GM23338 (cell line): ENCODE data around the gene ZNF583. TPM values are rescaled to one million over a fixed set of nuclear protein-coding genes. Genes with fewer than 3 reads are reported as not detected.

Experiments
- ATAC-seq: fragments of 200-7000 bp; cut with Tn5 transposase; 3 replicates; pipeline ENCODE4 v1.9.1; 2020
- DNase-seq: peaks from one replicate; pipeline ENCODE4 v3.0.0-alpha.2; 2015; ENCODE audit warnings: low spot score
- H2AFZ ChIP-seq: fragments of 200-600 bp; sonication (generic); 2 replicates; pipeline ENCODE4 v1.8.0; 2016; ENCODE audit warnings: antibody characterized with exemption, mild to moderate bottlenecking, moderate library complexity
- H3F3A ChIP-seq: fragments of 200-600 bp; sonication (generic); replicated peaks from 2 replicates; pipeline ENCODE4 v1.8.0; 2017; ENCODE audit warnings: antibody characterized with exemption, mixed run types, low read depth
- H3K27ac ChIP-seq: fragments of 200-600 bp; sonication (generic); 2 replicates; pipeline ENCODE4 v1.6.1; 2016; ENCODE audit warnings: low read depth
- H3K27me3 ChIP-seq: fragments of 200-600 bp; sonication (generic); 2 replicates; pipeline ENCODE4 v1.8.0; 2016; ENCODE audit warnings: mild to moderate bottlenecking, mixed run types, moderate library complexity; ENCODE audit not compliant: insufficient read depth
- H3K36me3 ChIP-seq: fragments of 200-600 bp; sonication (generic); 2 replicates; pipeline ENCODE4 v1.8.0; 2016; ENCODE audit warnings: mild to moderate bottlenecking; ENCODE audit not compliant: insufficient read depth
- H3K4me1 ChIP-seq: fragments of 200-600 bp; sonication (generic); 2 replicates; pipeline ENCODE4 v1.8.0; 2016; ENCODE audit warnings: mild to moderate bottlenecking, moderate library complexity; ENCODE audit not compliant: insufficient read depth
- H3K4me2 ChIP-seq: fragments of 200-600 bp; sonication (generic); 2 replicates; pipeline ENCODE4 v1.7.1; 2017; ENCODE audit warnings: mixed run types
- H3K4me3 ChIP-seq: fragments of 200-600 bp; sonication (generic); 2 replicates; pipeline ENCODE4 v1.6.1; 2016; ENCODE audit warnings: mixed run types
- H3K79me2 ChIP-seq: fragments of 200-600 bp; sonication (generic); replicated peaks from 2 replicates; pipeline ENCODE4 v1.8.0; 2017; ENCODE audit warnings: mild to moderate bottlenecking; ENCODE audit not compliant: insufficient read depth
- H3K9me2 ChIP-seq: fragments of 200-600 bp; sonication (generic); 2 replicates; pipeline ENCODE4 v1.8.0; 2017; ENCODE audit not compliant: insufficient read depth
- H4K20me1 ChIP-seq: fragments of 200-600 bp; sonication (generic); replicated peaks from 2 replicates; pipeline ENCODE4 v1.8.0; 2017; ENCODE audit warnings: mild to moderate bottlenecking; ENCODE audit not compliant: insufficient read depth
- H3K27ac Mint-ChIP-seq: 2 replicates; pipeline ENCODE4 v1.8.0; 2020; ENCODE audit warnings: inconsistent platforms, mild to moderate bottlenecking, moderate library complexity, mixed read lengths
- H3K27me3 Mint-ChIP-seq: 3 replicates; pipeline ENCODE4 v1.8.0; 2022; ENCODE audit warnings: low read depth, mild to moderate bottlenecking, moderate library complexity, mixed read lengths, inconsistent platforms; ENCODE audit not compliant: insufficient read depth, poor library complexity
- H3K36me3 Mint-ChIP-seq: 3 replicates; pipeline ENCODE4 v1.8.0; 2021; ENCODE audit warnings: low read depth, mild to moderate bottlenecking, inconsistent platforms, moderate library complexity, mixed read lengths
- H3K4me1 Mint-ChIP-seq: 3 replicates; pipeline ENCODE4 v1.8.0; 2020; ENCODE audit warnings: mild to moderate bottlenecking, inconsistent platforms, mixed read lengths
- H3K4me3 Mint-ChIP-seq: 3 replicates; pipeline ENCODE4 v1.8.0; 2021; ENCODE audit warnings: moderate library complexity, mild to moderate bottlenecking, inconsistent platforms, mixed read lengths
- H3K9me3 Mint-ChIP-seq: 3 replicates; pipeline ENCODE4 v1.8.0; 2020; ENCODE audit warnings: moderate library complexity, mild to moderate bottlenecking, inconsistent platforms, mixed read lengths
- CREB1 ChIP-seq: fragments of 250-450 bp; sonication (Bioruptor Pico); IDR thresholded peaks from 2 replicates; pipeline ENCODE4 v1.5.0; 2020; ENCODE audit warnings: low read depth, mild to moderate bottlenecking, moderate library complexity
- CTCF ChIP-seq, 2 experiments: fragments of 200-600 bp in 1 of 2; sonication (generic) in 1 of 2; conservative IDR thresholded peaks; 2 replicates each; pipeline versions ENCODE4 v1.5.1 to v1.6.1; 2016 to 2017; ENCODE audit warnings: antibody characterized with exemption in 2 of 2, low read depth in 2 of 2, mild to moderate bottlenecking in 2 of 2, moderate library complexity in 1 of 2
- EZH2 ChIP-seq: fragments of 200-600 bp; sonication (generic); IDR thresholded peaks from one replicate; pipeline ENCODE4 v1.8.0; 2017; ENCODE audit warnings: antibody characterized with exemption, mild to moderate bottlenecking, low read depth; ENCODE audit not compliant: unreplicated experiment
- EZH2phosphoT487 ChIP-seq: fragments of 200-600 bp; sonication (generic); IDR thresholded peaks from one replicate; pipeline ENCODE4 v1.8.1; 2018; ENCODE audit warnings: antibody characterized with exemption; ENCODE audit not compliant: unreplicated experiment
- JUNB ChIP-seq: IDR thresholded peaks from one replicate; pipeline ENCODE4 v1.6.1; 2016; ENCODE audit warnings: antibody characterized with exemption; ENCODE audit not compliant: unreplicated experiment
- NANOG ChIP-seq: IDR thresholded peaks from 2 replicates; pipeline ENCODE4 v1.6.1; 2016; ENCODE audit warnings: antibody characterized with exemption, borderline replicate concordance
- POLR2AphosphoS5 ChIP-seq: IDR thresholded peaks from 2 replicates; pipeline ENCODE4 v1.6.1; 2016; ENCODE audit warnings: antibody characterized with exemption, low read depth
- REST ChIP-seq: IDR thresholded peaks from one replicate; pipeline ENCODE4 v1.6.1; 2018; ENCODE audit warnings: antibody characterized with exemption; ENCODE audit not compliant: unreplicated experiment
- STAT1 ChIP-seq: IDR thresholded peaks from one replicate; pipeline ENCODE4 v1.6.1; 2016; ENCODE audit warnings: antibody characterized with exemption; ENCODE audit not compliant: unreplicated experiment
- ZNF114 ChIP-seq: fragments of 250-450 bp; sonication (Bioruptor Pico); IDR thresholded peaks from 2 replicates; pipeline ENCODE4 v1.5.0; 2020; ENCODE audit warnings: mild to moderate bottlenecking, moderate library complexity
- ZNF331 ChIP-seq: fragments of 250-450 bp; sonication (Bioruptor Pico); IDR thresholded peaks from 2 replicates; pipeline ENCODE4 v1.5.0; 2020; ENCODE audit warnings: low read depth, mild to moderate bottlenecking, moderate library complexity
- ZNF462 ChIP-seq: fragments of 250-450 bp; sonication (Bioruptor Pico); IDR thresholded peaks from 2 replicates; pipeline ENCODE4 v1.5.0; 2020; ENCODE audit warnings: mild to moderate bottlenecking, moderate library complexity
- polyA plus RNA-seq: library from polyadenylated mRNA; unstranded; fragments of >200 nt; fragmentation: Nextera tagmentation; extraction: Ambion mirVana; gene quantifications from 2 replicates; pipeline ENCODE4 v1.2.1, GENCODE V29; 2016
- total RNA-seq: library from RNA; depleted of rRNA; stranded (reverse); fragments of >200 nt; shearing (Covaris generic); gene quantifications from 2 replicates; pipeline ENCODE4 v1.2.3, GENCODE V29; 2014
- TF ChIP-seq, protein P1 (sequence below): IDR thresholded peaks from 2 replicates; pipeline ENCODE4 v1.6.1; 2016; ENCODE audit warnings: antibody characterized with exemption

ZNF583 gene
- total and polyA plus RNA-seq, 2 experiments from 2014 or later = 2.4 to 6.3 TPM

DNA sequence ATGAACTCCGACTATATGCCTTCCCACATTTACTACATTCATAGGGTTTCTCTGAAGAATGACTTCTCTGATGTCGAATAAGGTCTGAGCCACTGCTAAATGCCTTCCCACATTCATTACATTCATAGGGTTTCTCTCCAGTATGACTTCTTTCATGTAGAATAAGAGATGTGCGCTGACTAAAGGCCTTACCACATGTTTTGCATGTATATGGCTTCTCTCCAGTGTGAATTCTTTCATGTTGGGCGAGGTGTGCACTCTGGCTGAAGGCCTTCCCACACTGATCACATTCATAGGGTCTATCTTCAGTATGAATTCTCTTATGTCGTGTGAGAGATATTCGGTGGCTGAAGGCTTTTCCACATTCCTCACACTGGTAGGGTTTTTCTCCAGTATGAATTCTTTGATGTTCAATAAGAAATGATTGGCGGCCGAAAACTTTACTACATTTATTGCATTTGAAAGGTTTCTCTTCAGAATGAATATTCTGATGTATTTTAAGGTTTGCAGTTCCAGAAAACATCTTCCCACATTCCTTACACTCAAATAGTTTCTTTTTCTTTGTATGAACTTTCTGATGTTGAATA, 37.2 kb downstream of the ZNF583 start:
- no peak for ATAC-seq

More for the DNA sequence above, 37.2 kb downstream of the ZNF583 start:
- no peak overlapping the region for H3K4me3 Mint-ChIP-seq
- H3K4me1 Mint-ChIP-seq = no peaks in the 10 kb centered on the region
- no peak for TF ChIP-seq ZNF462 (CRISPR knock-in tag)
- no peak for TF ChIP-seq REST
- no peak for TF ChIP-seq EZH2phosphoT487
- TF ChIP-seq POLR2AphosphoS5 = no peak
- no peak for TF ChIP-seq STAT1
- TF ChIP-seq, protein P1, sequence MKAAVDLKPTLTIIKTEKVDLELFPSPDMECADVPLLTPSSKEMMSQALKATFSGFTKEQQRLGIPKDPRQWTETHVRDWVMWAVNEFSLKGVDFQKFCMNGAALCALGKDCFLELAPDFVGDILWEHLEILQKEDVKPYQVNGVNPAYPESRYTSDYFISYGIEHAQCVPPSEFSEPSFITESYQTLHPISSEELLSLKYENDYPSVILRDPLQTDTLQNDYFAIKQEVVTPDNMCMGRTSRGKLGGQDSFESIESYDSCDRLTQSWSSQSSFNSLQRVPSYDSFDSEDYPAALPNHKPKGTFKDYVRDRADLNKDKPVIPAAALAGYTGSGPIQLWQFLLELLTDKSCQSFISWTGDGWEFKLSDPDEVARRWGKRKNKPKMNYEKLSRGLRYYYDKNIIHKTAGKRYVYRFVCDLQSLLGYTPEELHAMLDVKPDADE = no peak
- no peak for TF ChIP-seq CREB1 (CRISPR knock-in tag)
- no peak for TF ChIP-seq ZNF114
- no peak for TF ChIP-seq EZH2
- no peak for TF ChIP-seq ZNF331 (CRISPR knock-in tag)
- no peak for TF ChIP-seq JUNB
- no peak for TF ChIP-seq CTCF (conservative IDR thresholded peaks at IDR 0.05; ENCODE audit: low read depth in 2 of 2)
- no peak for TF ChIP-seq NANOG
- Histone ChIP-seq H3F3A (no peaks in the 10 kb centered on the region), H3K4me1 (no peaks in the 10 kb centered on the region), H4K20me1 (no peaks in the 10 kb centered on the region), H3K4me2 (no peak overlapping the region), H3K36me3 (peaks cover 48% of the 10 kb centered on the region), H3K79me2 (no peaks in the 10 kb centered on the region), H3K9me2 (no peaks in the 10 kb centered on the region), H3K4me3 (no peak overlapping the region), H3K27ac (no peak overlapping the region), H2AFZ (no peak overlapping the region), H3K27me3 (no peaks in the 10 kb centered on the region)
- H3K27me3 Mint-ChIP-seq = peaks cover 3% of the 10 kb centered on the region
- peaks cover 81% of the 10 kb centered on the region for H3K9me3 Mint-ChIP-seq
- H3K36me3 Mint-ChIP-seq = peaks cover 65% of the 10 kb centered on the region
- H3K27ac Mint-ChIP-seq = no peak overlapping the region
- no peak for DNase-seq
